CMK (cell line): Measurements from ENCODE around the gene KCNJ4.

Experiments
- DNase-seq: peaks from one replicate; pipeline ENCODE4 v3.0.0-alpha.2; 2010; ENCODE audit warnings: low read depth

The KCNJ4 gene

DNA sequence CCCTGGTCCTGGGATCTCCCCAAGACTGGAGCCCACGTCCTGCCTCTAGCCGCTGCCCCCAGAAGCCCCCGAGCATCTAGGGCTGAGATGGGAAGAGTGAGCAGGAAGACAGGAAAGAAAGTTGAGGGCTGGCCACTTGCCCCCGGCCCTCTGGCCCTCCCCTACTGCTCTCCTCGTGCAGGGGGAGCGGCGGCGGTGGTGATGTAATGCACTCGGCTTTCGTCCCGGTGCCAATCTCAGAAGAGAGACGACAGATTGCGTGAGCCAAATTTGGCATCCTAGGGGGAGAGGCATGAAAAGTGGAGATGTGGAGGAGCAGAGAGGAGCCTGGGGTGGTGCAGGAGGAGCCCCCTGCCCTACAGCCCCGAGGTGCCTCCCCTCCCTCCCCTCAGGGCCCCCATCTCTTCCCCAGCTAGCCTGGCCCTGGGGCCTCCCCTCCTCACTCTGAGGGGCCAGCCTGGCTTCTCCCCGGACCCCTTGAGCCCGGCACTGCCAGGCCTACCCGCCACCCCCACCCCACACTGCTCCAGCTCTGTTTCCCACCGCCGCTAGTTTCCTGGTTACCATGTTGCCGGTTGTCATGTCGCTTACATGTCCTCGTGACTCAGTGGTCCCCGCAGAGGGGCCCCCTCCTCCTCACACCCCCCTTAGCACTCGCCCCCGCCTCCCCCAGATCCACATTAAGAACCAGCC is 2.5 kb downstream of the KCNJ4 start:
- no peak for DNase-seq

DNA sequence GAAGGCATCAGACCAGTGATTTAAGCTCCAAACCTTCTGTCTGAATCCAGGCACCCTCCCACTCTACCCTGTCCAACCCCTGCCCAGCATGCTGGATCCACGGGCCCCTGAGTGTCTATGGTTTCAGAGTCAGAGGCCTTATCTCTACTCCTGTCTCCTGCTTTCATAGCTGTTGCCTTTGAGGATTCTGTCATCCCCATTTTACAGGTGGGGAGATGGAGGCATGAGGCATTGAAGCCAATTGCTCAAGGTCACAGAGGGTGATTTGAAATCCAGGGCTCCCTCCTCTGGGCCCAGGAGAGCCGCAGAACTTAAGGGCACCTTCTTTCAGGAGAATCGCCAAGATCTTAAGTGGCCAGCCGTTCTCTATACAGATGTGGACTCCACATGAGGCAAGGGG is 3.1 kb downstream of the KCNJ4 start:
- no peak for DNase-seq

DNA sequence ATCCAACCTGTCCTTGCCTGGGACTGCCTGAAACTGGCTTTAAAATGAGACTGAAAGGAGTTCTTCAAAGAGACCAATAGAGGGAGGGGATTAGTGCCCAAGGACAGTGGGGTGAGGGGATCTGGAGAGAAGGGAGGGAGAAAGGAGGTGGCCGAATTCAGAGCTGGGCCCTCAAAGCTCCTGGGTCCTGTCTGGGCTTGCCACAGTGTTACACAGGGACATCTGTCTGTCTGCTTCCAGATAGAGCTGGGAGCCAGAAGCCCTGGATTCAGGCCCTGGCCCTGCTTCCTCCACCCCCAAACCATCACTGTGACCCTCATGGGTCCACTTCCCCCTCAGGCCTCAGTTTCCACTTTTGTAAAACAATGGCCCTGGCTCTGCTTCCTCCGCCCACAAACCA is 3.6 kb downstream of the KCNJ4 start:
- no peak for DNase-seq

DNA sequence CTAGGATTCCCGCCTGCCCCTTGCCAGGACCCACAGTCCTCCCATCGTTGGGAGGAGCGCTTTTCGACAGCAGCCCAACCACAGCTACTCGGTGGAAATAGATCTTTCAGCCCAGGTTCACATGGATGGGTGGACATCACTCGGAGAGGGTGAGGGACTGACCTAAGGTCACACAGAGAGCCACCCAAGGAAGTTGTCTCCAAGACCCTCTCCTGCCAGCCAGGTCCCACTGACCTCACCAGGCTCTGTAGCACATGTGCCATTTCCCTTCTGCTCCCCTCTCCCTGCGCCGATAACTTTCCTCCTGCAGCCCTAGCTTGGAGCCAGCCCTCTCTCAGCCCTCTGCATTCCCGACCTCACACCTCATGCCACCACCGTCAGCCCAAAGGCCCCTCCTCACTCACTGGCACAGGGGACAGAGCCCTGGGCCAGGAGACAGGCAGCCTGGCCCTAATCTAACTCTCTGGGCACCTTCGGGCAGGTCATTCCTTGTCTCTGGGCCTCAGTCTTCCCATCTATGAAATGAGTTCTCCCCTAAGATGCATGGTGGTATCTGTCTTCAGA is 4.7 kb downstream of the KCNJ4 start:
- no peak for DNase-seq

DNA sequence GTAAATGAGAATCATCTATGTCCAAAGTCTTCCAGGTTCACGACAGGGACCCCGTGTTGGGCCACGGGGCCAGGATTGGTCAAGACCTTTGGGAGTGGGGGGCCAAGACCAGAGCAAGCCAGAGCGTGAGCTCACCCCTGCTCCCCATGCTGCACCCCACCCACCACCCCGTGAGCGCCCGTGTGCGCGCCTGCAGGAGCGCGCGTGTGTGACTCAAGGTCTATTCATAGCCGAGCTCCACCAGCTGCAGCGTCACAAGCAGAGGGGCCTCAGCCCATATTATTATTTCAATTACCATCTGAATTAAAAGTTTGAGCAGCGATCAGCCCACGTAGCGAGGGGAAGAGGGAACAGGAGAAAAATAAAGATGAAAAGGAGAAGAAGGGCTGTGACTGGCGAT is 5.2 kb downstream of the KCNJ4 start:
- no peak for DNase-seq

DNA sequence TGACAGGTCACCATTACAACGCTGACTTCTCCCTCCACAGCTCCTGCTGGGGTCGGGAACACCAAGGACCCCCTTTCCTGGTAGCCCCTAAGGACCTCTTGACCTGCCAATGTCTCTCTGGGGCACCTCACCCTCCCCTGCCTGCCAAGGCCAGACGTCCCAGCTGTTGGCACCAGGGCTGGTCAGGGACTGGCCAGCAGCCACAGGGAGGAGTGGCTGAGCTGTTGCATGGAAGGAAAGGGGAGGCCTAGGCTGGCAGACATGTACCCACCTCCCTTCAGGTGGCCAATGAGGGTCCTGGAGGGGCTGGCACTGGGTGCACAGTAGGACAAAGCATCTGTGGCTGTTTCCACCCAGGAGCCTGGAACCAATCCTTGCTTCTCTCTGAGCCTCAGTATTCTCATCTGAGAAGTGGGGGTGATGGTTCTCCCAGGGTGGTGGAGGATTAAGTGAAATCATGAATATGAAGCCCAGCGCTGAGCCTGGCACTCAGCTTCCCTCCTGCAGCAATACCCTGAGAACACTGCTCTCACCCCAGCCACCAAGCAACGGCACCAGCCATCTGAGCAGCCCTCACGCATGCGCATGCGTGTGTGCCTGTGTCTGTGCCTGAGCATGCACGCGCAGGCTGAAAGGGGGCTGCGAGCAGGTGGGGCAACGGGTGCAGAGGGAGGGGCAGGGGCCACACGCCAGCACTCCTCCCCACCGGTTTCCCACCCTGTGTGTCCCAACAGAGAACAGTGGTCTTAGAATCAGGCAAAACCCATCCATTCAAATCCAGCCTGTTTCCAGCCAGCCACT is 5.9 kb downstream of the KCNJ4 start:
- no peak for DNase-seq

DNA sequence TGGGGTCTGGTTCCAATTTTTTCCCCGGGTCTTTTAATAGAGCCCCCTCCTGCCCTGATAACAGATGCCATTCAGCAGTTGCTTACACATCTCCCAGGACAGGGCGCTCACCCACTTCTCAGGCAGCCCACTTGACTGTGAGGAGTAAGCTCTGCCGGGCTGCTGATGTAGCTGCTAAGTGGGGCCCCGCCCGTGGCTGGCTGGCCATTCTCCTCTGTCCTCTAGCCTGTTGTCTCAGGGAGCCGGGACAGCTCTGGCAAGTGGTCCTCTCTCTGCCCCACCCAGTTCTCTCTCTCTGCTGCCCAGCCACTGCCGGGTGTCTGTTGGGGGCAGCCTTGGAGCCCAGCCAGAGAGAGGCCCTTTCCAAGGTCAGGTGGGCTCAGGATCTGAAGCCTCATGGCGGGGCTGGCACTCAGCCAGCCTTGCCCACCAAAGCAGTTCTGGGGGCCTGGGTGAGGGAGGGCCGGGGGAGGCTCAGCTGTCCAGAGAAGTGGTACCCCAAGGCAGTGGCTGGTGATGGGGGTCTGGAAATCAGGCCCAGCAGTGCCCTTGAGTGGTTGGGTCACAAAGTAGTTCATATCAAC is 8.9 kb downstream of the KCNJ4 start:
- no peak for DNase-seq

DNA sequence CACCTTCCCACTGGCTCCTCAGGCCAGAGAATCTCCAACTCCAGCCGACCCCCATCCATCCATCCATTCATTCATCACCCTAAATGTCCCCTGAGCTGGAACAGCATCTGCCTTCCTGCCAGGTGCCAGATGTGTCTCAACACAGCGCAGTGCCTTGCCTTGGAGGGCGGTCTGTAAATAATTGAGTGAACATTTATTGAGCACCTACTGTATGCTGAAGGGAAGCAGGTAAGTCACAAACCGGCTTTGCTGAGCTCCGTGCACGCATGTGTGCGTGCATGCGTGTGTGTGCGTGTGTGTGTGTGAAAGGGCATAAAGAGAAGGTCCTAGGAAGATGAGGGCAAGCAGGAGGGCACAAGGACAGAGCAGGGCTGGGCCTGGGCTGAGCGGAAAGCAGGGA is 10.2 kb downstream of the KCNJ4 start:
- no peak for DNase-seq

DNA sequence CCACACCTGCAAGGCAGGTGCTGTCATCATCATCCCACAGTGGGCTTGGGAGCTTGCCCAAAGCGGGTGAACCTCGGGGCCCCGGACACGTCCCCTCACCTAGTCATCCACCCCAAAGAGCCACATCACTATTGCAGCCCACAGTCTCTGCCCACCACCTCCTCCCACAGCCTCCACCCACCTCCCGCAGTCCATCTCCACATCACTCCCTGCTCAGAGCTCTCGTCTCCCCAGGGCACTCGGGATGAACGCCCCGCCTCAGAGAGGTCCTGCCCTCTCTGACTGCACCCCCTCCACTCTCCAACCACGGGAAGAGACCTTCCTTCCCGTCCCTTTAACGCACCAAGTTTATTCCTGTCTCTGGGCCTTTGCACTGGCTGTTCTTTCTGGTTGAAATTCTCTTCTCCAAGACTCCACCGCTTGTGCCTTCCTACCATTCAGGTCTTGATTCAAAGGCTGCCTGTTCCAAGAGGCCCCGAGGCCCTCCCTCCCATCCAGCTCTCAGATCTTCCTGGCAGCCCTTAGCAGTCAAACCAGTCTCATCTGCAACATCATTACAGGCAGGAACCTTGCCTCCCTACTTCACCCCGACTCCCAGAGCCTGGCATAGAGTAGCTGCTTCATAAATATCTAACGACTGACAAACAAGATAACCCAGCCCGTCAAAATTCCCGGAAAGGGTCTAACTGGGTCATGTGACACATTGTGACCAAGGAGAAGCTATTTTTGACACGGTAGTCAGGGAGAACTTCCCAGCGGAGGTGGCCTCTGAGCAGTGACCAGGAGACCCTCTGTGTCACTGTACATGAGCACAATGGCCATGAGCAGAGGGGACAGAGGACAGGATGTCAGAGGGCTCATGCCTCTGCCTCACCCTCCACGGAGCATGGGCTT is 11.1 kb downstream of the KCNJ4 start:
- DNase-seq = no peak

DNA sequence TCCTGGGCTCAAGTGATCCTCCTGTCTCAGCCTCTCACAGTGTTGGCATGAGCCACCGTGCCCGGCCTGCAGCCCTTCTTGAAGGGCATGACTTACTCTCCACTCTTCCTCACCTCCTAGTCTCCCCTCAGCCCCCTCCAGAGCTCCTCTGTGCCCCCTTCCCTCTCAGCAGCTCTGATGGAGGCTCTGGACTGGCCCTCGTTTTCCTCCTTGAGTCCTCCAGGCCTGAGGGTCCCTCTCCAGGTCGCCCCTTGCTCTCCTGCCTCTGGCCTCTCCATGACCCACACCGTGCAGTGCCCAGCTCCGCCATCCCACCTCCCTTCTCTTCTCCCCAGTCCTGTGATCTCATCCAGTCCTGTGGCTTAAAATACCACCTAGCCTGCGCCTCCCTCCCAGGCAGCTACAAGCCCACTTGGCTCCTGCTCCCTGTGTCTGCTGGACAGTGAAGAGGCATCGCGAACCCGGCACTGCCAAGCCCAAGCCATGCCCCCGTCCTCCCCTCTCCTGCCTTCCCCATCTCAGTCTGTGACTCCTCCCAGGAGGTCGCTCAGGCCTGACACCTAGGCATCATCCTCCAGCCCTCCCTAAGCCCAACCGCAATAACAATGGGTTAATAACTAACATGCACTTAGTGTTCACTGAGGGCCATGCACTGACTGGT is 11.9 kb downstream of the KCNJ4 start:
- no peak for DNase-seq

DNA sequence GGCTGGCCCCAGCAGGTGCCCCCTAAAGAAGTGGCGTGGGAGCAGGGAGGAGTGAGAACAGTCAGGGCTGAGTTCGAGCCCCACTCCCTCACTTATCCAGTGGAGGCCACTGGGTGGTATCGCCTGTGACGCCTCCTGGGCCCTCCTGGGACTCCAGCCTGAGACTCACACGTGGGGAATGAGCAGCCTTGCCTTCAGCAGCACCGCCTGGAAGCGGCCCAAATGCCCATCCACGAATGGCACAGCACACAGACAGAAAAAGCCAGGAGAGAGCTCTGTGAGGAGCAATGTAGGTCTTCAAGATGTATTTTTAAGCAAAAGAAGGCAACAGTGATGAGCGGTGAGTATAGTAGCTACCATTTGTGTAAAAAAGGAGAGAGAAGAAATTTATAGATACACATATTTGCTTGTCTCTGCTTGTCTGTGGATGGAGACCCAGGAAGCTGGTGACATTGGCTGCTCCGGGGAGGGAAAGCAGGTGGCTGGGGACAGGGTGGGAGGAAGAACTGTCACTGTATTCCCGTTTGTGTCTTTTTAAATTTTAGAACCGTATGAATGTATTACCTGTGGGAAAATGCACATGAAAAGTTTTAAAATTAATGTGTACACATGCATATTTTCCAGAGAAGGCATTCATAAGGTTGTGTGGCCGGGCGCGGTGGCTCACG is 13.2 kb downstream of the KCNJ4 start:
- no peak for DNase-seq

DNA sequence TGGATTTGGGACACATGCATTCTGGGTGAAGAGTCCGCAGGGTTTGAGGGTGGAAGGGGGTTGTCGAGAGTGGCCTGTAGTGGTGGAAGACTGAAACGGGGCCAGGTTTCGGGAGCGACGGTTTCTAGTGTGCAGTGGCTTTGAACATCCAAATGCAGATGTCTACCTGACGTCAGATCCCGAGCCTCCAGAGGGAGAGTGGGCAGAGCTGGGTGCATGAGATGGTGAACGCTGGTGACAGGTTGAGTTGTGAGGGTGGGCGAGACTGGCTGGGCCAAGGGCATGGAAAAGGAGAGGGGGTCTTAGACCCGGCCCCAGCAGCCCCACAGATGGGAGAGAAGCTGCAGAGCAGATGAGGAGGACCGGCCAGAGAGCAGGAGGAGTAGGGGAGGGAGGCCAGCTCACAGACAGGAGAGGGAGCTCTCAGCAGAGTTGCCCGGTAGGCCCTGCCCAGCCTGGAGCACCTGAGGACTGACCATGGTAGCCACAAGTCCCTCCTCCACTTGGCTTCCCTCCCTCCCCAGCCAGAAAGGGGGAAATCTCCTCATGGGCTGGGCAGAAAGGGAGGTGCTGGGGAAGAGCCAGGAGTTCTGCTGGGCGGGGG is 14.2 kb downstream of the KCNJ4 start:
- DNase-seq = no peak

DNA sequence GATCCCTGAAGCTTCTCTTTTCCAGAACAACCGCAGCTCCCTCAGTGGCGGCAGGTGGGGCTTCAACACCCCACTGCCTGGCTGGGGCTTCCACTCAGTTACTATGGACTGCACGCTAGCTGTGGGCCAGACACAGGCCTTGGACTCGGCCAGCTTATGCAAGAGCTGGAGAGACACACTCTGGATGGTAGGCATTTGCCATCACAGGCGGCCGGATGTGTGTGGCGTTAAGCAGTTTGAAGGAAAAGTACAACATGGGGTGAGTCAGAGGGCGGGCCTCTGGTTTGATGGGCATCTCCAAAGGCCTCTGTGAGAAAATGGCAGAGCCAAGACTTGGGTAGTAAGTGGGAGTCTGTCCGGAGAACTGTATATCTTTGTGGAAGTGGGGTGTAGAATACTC is 17.6 kb downstream of the KCNJ4 start:
- DNase-seq = no peak

DNA sequence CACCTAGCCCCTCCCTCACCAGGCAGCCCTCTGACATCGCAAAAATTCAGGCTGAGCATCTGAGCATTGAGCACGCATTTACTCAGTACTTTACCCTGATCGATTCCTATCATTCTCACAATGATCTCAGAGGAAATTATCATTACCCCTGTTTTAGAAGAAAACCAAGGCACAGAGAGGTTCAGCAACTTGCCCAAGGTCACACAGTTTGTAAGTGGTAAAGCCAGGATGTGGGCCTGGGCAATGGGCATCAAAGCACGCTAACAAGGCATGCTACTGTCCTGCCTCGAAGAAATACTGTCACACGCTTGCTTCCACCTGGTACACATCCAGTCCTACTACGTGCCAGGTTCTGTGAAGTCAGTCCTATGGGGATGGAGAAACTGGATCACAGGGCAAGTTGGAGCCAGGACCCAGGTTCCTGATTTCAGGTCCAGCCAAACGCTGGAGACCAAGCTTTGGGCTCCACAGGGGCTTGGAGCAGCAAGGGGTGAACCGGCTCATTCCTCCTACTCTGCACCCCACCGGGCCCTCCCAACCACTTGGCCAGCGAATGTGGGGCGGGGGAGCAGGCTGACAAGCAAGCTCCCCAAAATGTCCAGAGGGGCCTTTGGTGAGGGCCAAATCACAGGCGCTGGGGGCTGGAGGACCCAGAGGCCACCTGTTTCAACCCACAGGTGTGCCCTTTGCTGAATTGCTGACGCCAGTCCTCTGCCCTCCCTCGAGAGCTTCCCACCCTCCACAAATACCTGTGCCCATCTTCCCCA is 18.2 kb downstream of the KCNJ4 start:
- no peak for DNase-seq

DNA sequence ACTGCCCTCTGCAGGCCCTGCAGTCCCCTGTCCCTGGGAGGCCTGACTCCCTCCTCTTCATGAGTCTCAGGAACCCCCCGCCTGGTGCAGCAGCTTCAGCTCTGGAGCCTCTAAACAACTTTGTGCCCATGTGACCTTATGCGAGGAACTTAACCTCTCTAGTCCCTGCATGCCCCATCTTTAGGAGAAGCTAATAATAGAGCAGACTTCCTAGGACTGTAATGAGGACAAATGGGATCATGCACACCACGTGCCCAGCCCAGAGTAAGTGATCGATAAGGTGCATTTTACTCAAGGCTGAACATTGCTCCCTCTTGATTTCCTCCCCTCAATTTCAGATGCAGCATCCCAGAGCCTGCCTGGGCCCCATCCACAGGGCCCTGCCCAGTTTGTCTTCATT is 19.0 kb downstream of the KCNJ4 start:
- no peak for DNase-seq

DNA sequence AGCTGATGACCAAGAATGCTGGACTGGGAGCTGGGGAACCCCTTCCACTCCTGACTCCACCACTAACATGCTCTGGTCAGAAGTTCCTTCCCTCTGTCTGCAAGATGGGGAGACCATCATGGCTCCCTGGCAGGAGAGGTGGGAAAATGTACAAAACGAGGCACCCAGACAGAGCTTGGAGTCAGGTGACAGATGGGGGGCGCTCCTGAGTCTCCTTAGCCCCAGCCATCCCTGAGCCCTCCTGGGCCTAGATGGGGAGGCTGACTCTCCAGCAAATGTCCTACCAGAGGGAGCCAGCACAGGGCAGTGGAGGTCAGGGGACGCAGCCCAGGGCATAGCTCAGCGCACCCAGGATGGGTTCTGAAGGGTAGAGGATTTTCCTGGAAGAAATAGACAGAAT is 20.0 kb downstream of the KCNJ4 start:
- no peak for DNase-seq

DNA sequence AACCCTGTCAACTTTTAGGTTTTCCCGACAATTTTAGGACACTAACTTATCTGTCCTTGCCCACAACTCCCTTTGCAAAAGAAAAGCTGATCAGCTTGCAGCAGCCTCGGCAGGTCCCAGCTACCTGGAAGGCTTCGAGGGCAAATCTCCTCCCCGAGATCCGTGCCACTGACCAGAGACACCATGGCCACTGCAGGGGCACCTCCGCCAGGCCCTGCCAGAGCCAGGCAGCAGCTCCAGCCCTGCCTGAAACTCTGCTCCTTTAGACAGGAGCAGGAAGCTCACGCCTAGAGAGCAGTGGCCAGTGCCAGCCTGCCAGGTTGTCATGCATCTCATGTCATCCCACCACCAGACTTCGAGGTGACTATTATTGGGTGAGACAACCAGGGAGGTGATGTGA is 21.1 kb downstream of the KCNJ4 start:
- no peak for DNase-seq

DNA sequence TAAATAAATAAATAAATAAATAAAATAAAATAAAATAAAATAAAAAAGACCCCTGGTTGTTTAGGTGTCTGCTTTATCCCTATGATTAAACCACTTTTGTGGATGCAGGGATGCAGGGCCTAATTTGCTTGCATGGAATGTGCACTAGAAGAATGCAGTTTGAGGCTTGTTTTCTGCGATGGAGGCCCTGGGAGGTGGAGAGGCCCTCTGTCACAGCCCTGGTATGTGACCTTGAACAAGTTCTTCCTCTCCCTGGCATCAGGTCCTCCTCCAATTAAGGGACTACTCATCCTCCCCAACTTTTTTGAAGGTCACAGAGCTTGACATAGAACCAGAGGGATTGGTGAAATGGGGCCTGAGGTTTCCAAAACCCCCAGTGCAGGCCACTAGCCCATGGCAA is 22.7 kb downstream of the KCNJ4 start:
- no peak for DNase-seq

DNA sequence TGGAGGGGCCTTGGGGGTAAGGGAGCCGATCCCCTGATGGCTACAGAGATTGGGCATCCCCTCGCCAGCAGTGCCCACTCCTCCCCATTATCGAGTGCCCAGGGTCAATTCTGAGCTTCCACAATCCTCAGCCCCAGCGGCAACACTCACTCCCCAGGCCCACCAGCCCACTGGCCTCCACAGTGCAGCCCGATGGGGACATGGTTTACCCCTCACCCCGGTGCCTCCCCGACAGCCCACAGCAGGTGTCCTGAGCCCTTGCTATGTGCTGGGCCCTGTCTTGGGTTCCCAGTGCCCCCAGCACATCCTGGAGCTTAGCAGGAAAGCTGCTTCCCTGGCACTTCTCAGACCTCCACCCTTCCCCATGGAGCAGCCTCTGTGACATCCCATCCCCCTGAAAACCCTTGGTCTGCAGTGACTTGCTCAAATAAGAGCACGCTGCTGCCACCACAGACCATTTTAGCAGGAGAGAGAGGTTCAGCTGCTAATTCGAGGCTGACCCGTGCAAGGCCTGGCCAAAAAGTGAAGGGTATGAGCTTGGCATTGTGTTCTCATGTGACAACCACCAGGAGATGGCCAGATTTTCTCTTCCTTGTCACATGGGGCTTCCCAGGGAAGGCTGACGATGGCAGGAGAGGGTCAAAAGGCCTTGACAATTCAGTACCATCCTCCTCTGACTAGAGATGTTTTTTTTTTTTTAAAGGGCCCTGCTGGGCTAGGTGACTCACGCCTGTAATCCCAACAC is 23.6 kb downstream of the KCNJ4 start:
- DNase-seq = no peak
